B cell (primary cell): ENCODE measurements around the gene PDXK.

Experiments
- EZH2 ChIP-seq: IDR thresholded peaks from 2 replicates; pipeline ENCODE4 v1.6.1; 2012; ENCODE audit warnings: borderline replicate concordance, low read depth, mild to moderate bottlenecking, moderate library complexity, low read length; ENCODE audit not compliant: insufficient read depth, poor library complexity, severe bottlenecking
- TF ChIP-seq, protein P1 (sequence below): fragments of 200-600 bp; IDR thresholded peaks from one replicate; pipeline ENCODE4 v1.8.0; 2022; ENCODE audit warnings: antibody characterized with exemption, mild to moderate bottlenecking

DNA sequence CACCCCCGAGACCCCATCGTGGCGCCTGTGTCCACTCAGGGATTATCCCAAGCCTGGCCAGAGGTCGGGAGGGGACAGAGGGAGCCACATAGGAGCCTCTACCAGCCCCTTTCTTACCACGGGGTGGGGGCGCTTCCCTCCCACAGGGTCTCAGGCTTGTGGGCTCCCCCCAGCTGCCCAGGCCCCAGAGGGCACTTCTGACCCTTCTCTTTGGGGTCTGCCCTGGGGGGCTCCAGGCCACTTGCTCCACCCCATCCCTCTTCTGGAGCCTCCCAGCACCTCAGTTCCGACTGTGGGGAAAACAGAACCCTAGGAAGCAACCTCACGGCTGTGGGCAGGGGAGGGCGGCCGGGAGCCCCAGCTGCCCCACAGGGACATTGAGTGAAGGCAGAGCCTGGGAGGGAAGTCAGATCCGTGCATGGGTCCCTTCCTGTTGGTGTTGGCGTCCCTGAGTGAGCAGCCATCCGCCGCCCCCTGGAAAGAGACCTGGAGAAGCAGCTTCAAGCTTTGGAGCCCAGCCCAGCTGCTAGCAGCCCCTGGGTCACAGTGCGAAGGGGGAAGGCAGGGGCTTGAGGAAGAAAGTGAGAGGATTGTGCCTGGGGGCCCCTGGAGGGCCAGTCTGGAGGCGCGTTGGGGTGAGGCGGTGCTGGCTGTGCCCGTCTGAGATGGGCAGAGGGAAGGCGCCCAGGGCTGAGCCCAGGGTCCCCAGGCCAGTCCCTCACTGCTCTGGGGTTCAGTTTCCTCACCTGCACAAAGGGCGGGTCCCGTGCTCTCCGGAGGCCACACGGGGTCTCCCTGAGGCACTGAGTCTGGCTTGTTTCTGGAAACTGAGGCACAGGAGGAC, 92.6 kb downstream of the PDXK start:
- TF ChIP-seq, protein P1, sequence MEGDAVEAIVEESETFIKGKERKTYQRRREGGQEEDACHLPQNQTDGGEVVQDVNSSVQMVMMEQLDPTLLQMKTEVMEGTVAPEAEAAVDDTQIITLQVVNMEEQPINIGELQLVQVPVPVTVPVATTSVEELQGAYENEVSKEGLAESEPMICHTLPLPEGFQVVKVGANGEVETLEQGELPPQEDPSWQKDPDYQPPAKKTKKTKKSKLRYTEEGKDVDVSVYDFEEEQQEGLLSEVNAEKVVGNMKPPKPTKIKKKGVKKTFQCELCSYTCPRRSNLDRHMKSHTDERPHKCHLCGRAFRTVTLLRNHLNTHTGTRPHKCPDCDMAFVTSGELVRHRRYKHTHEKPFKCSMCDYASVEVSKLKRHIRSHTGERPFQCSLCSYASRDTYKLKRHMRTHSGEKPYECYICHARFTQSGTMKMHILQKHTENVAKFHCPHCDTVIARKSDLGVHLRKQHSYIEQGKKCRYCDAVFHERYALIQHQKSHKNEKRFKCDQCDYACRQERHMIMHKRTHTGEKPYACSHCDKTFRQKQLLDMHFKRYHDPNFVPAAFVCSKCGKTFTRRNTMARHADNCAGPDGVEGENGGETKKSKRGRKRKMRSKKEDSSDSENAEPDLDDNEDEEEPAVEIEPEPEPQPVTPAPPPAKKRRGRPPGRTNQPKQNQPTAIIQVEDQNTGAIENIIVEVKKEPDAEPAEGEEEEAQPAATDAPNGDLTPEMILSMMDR: no peak
- no peak for TF ChIP-seq EZH2
